A375 (cell line): ENCODE results near the gene LIMA1. TPM values are rescaled to one million over a fixed set of nuclear protein-coding genes. Genes with fewer than 3 reads are reported as not detected.

Source experiments
- small RNA-seq: library from RNA; depleted of rRNA; stranded (forward); fragments of <200 nt; gene quantifications from one replicate; pipeline ENCODE3, GENCODE V24; 2014
- total RNA-seq: library from RNA; depleted of rRNA; stranded (reverse); fragments of >200 nt; shearing (Covaris generic); gene quantifications from 2 replicates; pipeline ENCODE4 v1.2.3, GENCODE V29; 2014; rRNA removed

Gene LIMA1
- 64.6 and 69.7 TPM in 2 replicates for total RNA-seq

DNA sequence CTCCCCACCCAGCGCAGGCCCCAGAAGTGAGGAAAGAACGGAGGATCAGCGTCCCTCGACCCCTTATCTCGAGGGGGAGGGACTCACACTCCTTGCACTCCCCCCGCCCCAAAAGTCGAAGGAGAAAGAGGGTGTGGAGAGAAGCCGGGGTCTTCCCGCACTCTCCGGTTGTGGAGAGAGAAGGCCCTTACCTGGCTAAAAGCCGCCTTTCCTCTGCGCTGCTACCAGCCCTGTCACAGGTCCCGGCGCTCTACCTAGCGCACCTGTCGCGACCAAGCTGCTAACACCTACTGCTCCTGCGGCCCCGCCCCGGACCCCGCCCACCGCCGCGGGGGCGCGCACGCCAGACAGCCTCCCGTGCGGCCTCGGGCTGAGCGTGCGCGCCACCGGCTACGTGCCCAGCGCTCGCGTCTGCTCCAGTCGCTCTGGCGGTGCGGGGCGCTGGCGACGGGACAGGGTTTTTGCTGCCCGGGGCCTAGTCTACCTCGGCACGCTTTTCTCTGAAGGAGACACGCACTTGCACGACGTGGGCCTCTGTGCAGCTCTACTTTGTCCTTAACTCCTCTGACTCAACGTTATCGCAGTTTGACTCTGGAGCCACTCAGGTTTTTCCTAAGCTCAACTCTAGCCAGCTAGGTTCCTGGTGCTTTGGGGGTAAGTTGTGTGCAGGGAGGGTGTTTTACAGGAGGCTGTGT lies at the start of gene LIMA1:
Gene LIMA1, minus strand, starts transcription at position 292 of the 695 bp plus-strand sequence. CDS start 34,769 bp downstream, outside the sequence.

DNA sequence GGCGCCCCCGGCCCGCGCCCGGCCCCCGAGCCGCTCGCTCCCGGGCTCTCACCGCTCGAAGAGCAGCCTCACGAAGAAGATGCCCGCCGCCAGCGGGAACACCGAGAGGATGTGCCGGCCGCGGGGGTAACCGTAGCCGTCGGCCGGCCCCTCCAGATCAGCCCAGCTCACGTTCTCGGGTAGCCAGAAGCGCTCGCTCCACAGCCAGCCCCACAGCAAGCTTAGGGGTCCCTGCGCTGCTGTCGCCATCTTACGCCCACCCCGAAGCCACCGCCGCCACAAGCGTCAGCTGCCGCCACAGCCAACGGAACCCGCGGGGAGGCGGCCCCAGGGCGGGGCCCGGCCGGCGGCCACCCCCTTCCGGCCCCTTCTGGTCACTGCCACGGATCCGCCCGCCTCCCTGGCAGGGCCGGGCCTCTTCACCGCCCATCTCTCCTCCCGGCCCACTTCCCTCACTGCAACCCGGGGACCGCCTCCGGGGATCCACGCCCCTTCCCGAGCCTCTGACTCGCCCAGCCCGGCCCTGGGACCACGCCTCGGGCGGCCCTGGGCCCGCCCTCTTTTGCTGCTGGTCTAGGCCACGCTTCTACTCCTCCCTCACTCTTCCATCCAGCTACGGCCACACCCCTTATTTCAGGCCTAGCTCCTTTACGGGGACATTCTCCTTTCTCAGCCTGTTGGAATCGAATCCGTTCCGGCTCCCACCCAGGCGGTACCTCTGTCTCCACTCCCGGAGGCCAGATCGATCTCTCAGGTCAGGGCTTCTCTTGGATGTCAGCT lies 116.1 kb downstream of the LIMA1 start, which contains the start of gene CERS5:
Gene CERS5, minus strand, starts transcription at position 321 of the 780 bp plus-strand sequence. Its CDS starts 72 bp downstream, at position 249.

Small RNAs within 50 kb of the gene (small RNA-seq; reads per million reads assigned to genes)
- gene MIR1293 (0.29 reads per million), gene RNU6-1093P (not detected)

Other genes with a start within 250 kb of the LIMA1 start
- 5.9 and 7.6 TPM in 2 replicates for gene ASIC1, start 225.9 kb downstream of the LIMA1 start, total RNA-seq
- gene SMARCD1, start 198.2 kb downstream of the LIMA1 start, total RNA-seq = 154 and 178 TPM in 2 replicates
- 0.53 and 1.0 TPM in 2 replicates for gene GPD1, start 179.5 kb downstream of the LIMA1 start, total RNA-seq
- gene COX14, start 171.3 kb downstream of the LIMA1 start, total RNA-seq = 60.2 and 74.1 TPM in 2 replicates
- 25.1 and 25.7 TPM in 2 replicates for gene CERS5, start 116.2 kb downstream of the LIMA1 start, total RNA-seq
- not detected in 2 replicates for gene FAM186A, start 113.1 kb upstream of the LIMA1 start, total RNA-seq
- gene LARP4, start 117.4 kb upstream of the LIMA1 start, total RNA-seq = 33.4 and 35.2 TPM in 2 replicates
- gene DIP2B, start 221.5 kb upstream of the LIMA1 start, total RNA-seq = 14.5 and 16.4 TPM in 2 replicates